Keratinocyte (primary cell): Measurements from ENCODE around the gene MMP11. TPM values are rescaled to one million over a fixed set of nuclear protein-coding genes. Genes with fewer than 3 reads are reported as not detected.

Experiments used
- DNase-seq: peaks from one replicate; pipeline ENCODE4 v3.0.0-alpha.2; 2011; ENCODE audit warnings: low read depth, missing footprints, low spot score
- FAIRE-seq: peaks from 2 replicates; lab custom pipeline; 2011; peaks lifted over from hg19 to GRCh38; lab: Jason Lieb, UNC
- H2AFZ ChIP-seq: 2 replicates; pipeline ENCODE4 v1.6.0; 2012; ENCODE audit warnings: low read length, control low read depth, inconsistent platforms; ENCODE audit not compliant: control insufficient read depth
- H3K27ac ChIP-seq: 2 replicates; pipeline ENCODE4 v1.5.1; 2011; ENCODE audit warnings: low read length; ENCODE audit not compliant: control insufficient read depth, insufficient read depth
- H3K27me3 ChIP-seq: 3 replicates; pipeline ENCODE4 v1.6.0; 2011; ENCODE audit warnings: low read length; ENCODE audit not compliant: control insufficient read depth, insufficient read depth; ENCODE audit errors: extremely low read depth
- H3K36me3 ChIP-seq, 2 experiments: 2 replicates in 1 of 2; 3 replicates in 1 of 2; pipeline ENCODE4 v1.5.1; 2011; ENCODE audit warnings: low read length in 2 of 2, mild to moderate bottlenecking in 1 of 2; ENCODE audit not compliant: control insufficient read depth in 2 of 2, insufficient read depth in 2 of 2; ENCODE audit errors: extremely low read depth in 1 of 2
- H3K4me1 ChIP-seq: 3 replicates; pipeline ENCODE4 v1.5.1; 2011; ENCODE audit warnings: low read length; ENCODE audit not compliant: control insufficient read depth, insufficient read depth; ENCODE audit errors: extremely low read depth
- H3K4me2 ChIP-seq: 3 replicates; pipeline ENCODE4 v1.6.0; 2011; ENCODE audit warnings: low read depth, low read length; ENCODE audit not compliant: control insufficient read depth, insufficient read depth; ENCODE audit errors: extremely low read depth
- H3K4me3 ChIP-seq, 3 experiments: fragments of 200-600 bp in 1 of 3; sonication (generic) in 1 of 3; 2 replicates in 2 of 3; 3 replicates in 1 of 3; pipeline ENCODE4 v1.5.1; 2011 to 2016; ENCODE audit warnings: low read length in 3 of 3, mild to moderate bottlenecking in 3 of 3, control low read depth in 2 of 3, inconsistent platforms in 1 of 3, low read depth in 1 of 3, mixed read lengths in 1 of 3, mixed run types in 1 of 3, moderate library complexity in 1 of 3; ENCODE audit not compliant: control insufficient read depth in 2 of 3, insufficient read depth in 2 of 3; ENCODE audit errors: extremely low read depth in 1 of 3
- H3K79me2 ChIP-seq: 2 replicates; pipeline ENCODE4 v1.6.0; 2012; ENCODE audit warnings: low read length; ENCODE audit not compliant: control insufficient read depth, insufficient read depth
- H3K9ac ChIP-seq: 3 replicates; pipeline ENCODE4 v1.6.0; 2011; ENCODE audit warnings: low read length; ENCODE audit not compliant: control insufficient read depth, insufficient read depth; ENCODE audit errors: extremely low read depth
- H3K9me1 ChIP-seq: 3 replicates; pipeline ENCODE4 v1.6.0; 2011; ENCODE audit warnings: low read length; ENCODE audit not compliant: control insufficient read depth, insufficient read depth; ENCODE audit errors: extremely low read depth
- H3K9me3 ChIP-seq: 2 replicates; pipeline ENCODE4 v1.5.1; 2012; ENCODE audit warnings: low read depth, low read length; ENCODE audit not compliant: control insufficient read depth
- H4K20me1 ChIP-seq: 3 replicates; pipeline ENCODE4 v1.6.0; 2011; ENCODE audit warnings: low read length; ENCODE audit not compliant: control insufficient read depth, insufficient read depth; ENCODE audit errors: extremely low read depth
- EZH2 ChIP-seq: IDR thresholded peaks from one replicate; pipeline ENCODE4 v1.6.1; 2012; ENCODE audit warnings: inconsistent platforms, mild to moderate bottlenecking, low read length, moderate library complexity
- dilution Hi-C: fragments of 300-500 bp; cut with MboI; formaldehyde crosslinking; loops from one replicate; pipeline ENCODE4 v1.7.0; 2020; ENCODE audit warnings: low sequenced_read_pairs; ENCODE audit not compliant: extremely low pct_ligation_motif_present
- polyA plus RNA-seq, 5 experiments: library from polyadenylated mRNA; depleted of rRNA in 3 of 5; stranded (reverse) in 3 of 5; stranded (forward) in 1 of 5; unstranded in 1 of 5; fragments of >200 nt; gene quantifications; 1 replicate in 1 of 5; 2 replicates in 3 of 5; 3 replicates in 1 of 5; pipeline versions ENCODE4 v1.2.1 to v1.2.3, GENCODE V29; 2011 to 2012; ENCODE audit warnings: missing spikeins in 2 of 5, low read depth in 1 of 5, low replicate concordance in 1 of 5
- TF ChIP-seq, protein P1 (sequence below), 3 experiments: IDR thresholded peaks in 1 of 3; conservative IDR thresholded peaks in 1 of 3; optimal IDR thresholded peaks in 1 of 3; 2 replicates in 2 of 3; 3 replicates in 1 of 3; pipeline versions ENCODE3 to v1.5.1; 2011; ENCODE audit warnings: low read length in 3 of 3, mild to moderate bottlenecking in 3 of 3, moderate library complexity in 2 of 3, control low read depth in 1 of 3, inconsistent platforms in 1 of 3; ENCODE audit not compliant: insufficient read depth in 2 of 3; ENCODE audit errors: extremely low read depth in 1 of 3

Gene MMP11
- polyA plus RNA-seq, 1 donor (not counting 4 experiments of a cell fraction or from before 2014, with no cell fraction given): 0.13 TPM

DNA sequence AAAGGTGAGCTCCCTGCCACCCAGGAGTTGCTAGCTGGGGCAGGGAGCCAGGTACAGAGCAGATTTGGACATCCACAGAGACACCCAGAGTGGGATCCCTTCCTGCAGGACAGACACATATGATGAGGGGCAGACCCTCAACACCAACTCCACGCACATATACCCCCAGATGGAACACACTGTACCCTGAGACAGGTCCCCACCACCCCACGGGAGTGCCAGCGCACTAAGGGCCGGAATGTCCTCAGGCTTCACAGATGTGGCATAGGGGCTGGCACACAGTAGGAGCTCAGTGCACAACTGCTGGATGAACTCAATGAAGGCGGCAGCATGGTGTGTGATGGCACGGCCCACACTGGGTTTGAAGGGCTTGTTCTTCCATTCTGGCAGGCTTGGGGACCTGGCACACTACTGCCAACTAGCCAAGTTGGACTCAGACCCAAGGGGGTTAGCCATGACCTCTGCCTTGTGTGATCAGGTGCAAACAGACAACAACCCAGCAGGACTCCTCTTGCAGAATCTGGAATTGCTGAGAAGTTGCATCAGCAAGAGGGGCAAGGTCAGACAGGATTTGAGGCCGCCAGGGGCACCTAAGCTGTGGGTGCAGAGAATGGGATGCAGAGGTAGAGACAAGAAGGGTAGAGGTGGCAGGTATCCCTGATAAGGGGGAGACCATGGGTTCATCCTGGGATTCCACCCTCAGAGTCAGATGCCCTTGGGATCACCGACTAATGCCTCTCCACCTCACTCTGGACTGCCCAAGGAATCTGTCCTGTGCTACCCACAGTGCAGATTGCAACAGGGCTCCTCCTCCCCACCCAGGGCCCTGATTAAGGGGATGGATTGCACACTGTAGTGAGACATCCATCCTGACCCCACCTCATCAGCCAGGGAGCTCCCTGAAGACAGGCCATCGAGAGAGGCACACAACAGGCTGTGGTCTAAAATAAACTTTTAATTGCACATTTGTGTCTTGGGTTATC lies 7.5 kb upstream of the MMP11 start:
- no peak overlapping the region for H2AFZ ChIP-seq
- H3K9me1 ChIP-seq: no peaks in the 10 kb centered on the region
- DNase-seq (no peak), FAIRE-seq (no peak)
- no peak overlapping the region for H3K4me2 ChIP-seq
- H3K9me3 ChIP-seq: no peaks in the 10 kb centered on the region
- H3K27ac ChIP-seq: no peak overlapping the region
- H3K36me3 ChIP-seq: no peaks in the 10 kb centered on the region
- H3K27me3 ChIP-seq: peaks cover 8% of the 10 kb centered on the region
- no peak overlapping the region for H3K9ac ChIP-seq
- TF ChIP-seq EZH2: no peak
- TF ChIP-seq, protein P1, sequence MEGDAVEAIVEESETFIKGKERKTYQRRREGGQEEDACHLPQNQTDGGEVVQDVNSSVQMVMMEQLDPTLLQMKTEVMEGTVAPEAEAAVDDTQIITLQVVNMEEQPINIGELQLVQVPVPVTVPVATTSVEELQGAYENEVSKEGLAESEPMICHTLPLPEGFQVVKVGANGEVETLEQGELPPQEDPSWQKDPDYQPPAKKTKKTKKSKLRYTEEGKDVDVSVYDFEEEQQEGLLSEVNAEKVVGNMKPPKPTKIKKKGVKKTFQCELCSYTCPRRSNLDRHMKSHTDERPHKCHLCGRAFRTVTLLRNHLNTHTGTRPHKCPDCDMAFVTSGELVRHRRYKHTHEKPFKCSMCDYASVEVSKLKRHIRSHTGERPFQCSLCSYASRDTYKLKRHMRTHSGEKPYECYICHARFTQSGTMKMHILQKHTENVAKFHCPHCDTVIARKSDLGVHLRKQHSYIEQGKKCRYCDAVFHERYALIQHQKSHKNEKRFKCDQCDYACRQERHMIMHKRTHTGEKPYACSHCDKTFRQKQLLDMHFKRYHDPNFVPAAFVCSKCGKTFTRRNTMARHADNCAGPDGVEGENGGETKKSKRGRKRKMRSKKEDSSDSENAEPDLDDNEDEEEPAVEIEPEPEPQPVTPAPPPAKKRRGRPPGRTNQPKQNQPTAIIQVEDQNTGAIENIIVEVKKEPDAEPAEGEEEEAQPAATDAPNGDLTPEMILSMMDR (optimal IDR thresholded peaks at IDR 0.05 in 1 of 3, IDR thresholded peaks at IDR 0.05 in 1 of 3, conservative IDR thresholded peaks at IDR 0.05 in 1 of 3; ENCODE audit: extremely low read depth in 1 of 3, insufficient read depth in 2 of 3, low read length in 3 of 3): no peak
- H3K79me2 ChIP-seq: no peaks in the 10 kb centered on the region
- H3K4me1 ChIP-seq: peaks cover 3% of the 10 kb centered on the region
- no peaks in the 10 kb centered on the region for H4K20me1 ChIP-seq
- H3K4me3 ChIP-seq: no peak overlapping the region
- dilution Hi-C loops: no loop called here

DNA sequence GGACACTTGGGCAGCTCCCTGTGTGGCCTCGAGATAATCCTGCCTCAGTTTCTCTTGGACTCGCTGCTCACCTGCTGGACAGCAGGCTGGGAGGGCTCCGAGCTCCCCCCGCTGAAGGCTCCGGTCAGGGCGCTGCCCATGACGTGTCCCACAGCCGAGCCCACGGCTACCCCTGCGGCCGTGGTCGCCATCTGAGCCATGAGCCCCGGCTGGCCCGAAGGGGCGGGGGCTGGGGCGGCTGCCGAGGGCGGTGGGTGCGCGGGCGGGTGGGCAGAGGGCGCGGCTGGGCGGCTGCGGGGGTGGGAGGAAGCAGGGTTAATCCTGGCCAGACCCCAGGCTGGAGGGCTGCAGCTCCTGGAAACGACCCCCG lies 5.4 kb upstream of the MMP11 start:
- DNase-seq (no peak), FAIRE-seq (no peak)
- Histone ChIP-seq H3K27ac (no peak overlapping the region), H3K36me3 (no peaks in the 10 kb centered on the region), H3K9me3 (no peaks in the 10 kb centered on the region), H3K79me2 (no peaks in the 10 kb centered on the region), H3K4me2 (peak overlapping the region; percentile 94), H3K4me3 (peak overlapping the region; percentile 13 to 69 (median 62)), H2AFZ (peak overlapping the region; percentile 95), H3K4me1 (peaks cover 7% of the 10 kb centered on the region), H4K20me1 (no peaks in the 10 kb centered on the region), H3K9ac (peak overlapping the region; percentile 72), H3K9me1 (no peaks in the 10 kb centered on the region), H3K27me3 (peaks cover 9% of the 10 kb centered on the region)
- dilution Hi-C loops: no loop called here
- TF ChIP-seq, protein P1 (optimal IDR thresholded peaks at IDR 0.05 in 1 of 3, IDR thresholded peaks at IDR 0.05 in 1 of 3, conservative IDR thresholded peaks at IDR 0.05 in 1 of 3; ENCODE audit: extremely low read depth in 1 of 3, insufficient read depth in 2 of 3, low read length in 3 of 3): no peak
- no peak for TF ChIP-seq EZH2
